ENCODE measurements around the gene EMID1.

The EMID1 gene

DNA sequence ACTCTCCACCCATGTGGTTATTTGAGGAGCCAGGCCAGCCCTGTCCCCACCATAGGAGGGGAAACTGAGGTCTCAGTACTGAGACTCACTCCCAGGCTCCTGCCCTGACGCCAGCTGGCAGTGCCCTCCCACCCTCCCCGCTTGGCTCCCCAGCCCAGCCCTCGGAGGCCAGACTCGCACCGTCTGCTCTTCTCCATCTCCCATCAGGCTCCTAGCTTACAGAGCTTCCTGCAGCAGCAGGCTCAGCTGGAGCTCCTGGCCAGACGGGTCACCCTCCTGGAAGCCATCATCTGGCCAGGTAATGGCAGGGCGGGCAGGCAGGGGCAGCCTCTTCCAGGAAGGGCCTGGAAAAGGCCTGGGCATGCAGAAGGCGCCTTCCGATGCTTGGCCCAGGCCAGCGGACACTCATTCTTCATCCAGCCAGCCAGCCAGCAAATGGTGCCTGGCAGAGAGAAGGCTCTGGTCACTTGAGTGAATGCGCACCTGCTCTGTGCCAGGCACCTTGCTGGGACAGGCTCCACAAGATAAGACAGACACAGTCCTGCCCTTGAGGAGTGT is 49.4 kb downstream of the EMID1 start:
- in situ Hi-C loops (cut with MboI; ENCODE audit: low pct_unique_long_range_greater_than_20kb, low sequenced_read_pairs): no loop called here
- no peak for DNase-seq

DNA sequence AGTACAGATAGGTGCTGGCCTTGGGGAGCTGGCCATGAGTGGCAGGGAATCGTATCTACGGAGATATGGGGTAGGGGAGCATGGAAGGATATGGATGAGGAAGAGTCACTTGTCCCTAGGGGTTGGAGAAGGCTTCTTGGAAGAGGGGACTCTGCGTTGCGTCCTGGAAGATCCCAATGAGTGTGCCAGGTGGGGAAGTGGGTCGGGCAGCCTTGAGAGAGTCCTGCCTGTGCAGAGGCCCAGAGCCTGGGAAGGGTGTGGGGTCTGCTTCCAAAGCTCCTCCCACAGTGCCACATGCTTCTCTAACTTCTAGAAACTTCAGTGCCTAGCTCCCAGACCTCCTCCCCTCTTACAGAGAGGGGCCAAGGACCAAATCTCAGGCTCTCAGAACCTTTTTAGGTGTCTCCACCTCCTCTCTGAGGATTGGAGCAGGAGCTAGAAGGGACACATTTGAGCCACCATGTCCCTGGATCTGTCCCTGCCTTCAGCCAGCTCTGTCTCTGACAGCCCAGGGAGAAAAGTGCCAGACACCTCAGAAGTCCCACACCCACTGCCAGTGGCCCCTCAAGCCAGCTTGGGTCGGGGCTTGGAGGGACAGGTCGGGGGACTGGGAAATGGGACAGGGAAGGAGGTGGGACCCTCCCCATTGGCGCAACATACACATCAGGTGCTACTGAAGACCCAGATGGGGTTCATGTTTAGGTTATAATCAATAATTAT is 51.1 kb downstream of the EMID1 start:
- in situ Hi-C loops (cut with MboI; ENCODE audit: low pct_unique_long_range_greater_than_20kb, low sequenced_read_pairs): no loop called here
- no peak for DNase-seq

DNA sequence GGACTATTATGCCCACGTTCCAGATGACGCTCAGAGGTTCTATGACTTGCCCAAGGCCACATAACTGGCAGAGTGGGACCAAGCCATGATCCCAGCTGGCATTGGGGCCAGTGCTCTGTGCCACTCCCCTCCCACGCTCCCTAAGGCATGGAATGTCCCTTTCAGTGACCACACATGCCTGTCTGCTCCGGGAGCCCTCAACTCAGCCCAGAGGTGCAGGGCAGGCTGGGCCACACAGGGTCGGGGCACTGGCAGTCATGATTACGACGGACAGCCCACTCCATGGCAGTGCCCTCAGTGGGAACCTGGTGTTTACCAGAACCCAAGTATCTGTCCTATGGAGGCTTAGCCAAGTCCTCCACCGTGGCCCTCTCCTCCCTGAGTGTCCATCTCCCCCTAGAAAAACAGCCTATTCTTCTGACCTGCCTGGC is 52.1 kb downstream of the EMID1 start:
- in situ Hi-C loops (cut with MboI; ENCODE audit: low pct_unique_long_range_greater_than_20kb, low sequenced_read_pairs): no loop called here

DNA sequence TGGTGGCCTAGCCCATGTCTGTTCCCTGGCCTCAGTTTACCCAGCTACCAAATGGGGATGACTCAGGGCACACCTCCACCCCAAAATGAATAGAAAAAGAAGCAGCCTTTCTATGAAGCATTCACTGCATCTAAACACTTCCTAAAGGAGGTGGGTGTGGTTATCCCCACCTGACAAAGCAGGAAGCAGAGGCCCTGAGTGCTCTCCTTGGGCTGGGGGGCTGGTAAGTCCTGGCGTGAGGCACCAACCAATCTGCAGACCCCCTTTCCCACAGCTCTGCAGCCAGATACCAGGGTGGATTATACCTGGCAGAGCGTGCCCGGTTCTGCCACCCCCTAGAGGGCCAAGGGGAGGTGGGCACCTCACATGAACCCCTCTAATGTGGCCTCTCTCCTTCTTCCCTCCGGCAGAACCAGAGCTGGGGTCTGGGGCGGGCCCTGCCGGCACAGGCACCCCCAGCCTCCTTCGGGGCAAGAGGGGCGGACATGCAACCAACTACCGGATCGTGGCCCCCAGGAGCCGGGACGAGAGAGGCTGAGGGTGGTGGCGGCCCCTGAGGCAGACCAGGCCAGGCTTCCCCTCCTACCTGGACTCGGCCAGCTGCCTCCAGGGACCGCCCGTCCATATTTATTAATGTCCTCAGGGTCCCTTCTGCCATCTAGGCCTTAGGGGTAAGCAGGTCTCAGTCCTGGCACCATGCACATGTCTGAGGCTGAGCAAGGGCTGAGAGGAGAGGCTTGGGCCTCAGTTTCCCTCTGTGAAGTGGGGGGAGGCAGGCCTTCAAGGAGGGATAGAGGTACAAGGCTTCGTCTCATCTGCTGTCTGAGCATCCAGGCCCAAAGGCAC is 52.9 kb downstream of the EMID1 start:
- DNase-seq: no peak
- in situ Hi-C loops (cut with MboI; ENCODE audit: low pct_unique_long_range_greater_than_20kb, low sequenced_read_pairs): no loop called here

More for the DNA sequence above, 52.1 kb downstream of the EMID1 start:
- DNase-seq: no peak

DNA sequence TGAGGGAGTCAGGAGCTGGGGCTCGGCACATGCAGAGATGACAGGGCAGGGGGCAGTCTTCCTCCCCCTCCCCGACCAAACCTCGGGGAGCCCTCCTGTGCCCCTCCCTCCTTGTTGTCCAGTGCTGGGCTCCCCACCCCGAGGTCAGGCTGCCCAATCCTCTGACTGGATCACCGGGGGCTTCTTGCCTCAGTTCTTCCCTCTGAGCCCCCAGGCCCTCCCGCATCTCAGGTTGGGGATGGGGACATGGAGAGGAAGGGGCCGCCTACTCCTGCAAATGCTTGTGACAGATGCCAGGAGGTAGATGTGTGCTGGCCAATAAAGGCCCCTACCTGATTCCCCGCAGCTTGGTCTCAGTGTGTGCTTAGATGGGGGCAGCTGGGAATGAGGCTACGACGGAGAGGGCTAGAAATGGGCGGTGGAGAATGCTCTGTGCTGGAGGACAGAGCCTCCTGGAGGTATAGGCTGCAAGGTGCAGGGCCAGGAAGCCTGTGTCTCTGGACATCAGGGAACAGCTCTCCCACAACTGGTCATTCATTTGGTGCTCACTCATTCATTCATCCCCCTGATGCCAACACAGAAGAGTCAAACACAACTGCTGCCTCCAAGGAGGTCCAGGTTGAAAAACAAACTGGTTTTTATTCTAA is 53.7 kb downstream of the EMID1 start:
- no peak for DNase-seq
- in situ Hi-C loops (cut with MboI; ENCODE audit: low pct_unique_long_range_greater_than_20kb, low sequenced_read_pairs): no loop called here

DNA sequence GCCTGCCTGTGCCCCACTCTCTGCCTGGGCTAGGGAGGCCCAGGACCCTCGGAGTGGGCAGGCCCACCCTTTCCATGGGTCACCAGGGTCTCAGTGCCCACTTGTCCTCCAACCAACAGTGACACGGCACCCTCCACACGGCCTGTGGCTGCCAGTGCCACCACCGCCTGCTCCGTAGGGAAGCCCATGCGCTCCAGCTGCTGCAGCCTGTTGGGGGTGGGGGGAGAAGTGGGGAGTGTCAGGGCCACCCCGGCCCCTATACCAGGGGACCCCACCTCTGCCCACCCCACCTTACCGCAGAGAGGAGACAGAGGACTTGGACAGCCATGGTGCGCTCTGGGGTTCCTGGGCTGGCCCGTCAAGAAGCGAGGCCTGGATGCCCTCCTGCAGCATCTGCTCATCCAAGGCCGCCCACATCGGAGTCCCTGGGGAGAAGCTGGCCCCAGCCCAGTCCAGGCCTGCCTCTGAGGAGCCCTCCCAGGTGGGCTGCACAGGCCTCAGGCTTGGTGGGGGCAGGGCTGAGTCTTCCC is 54.4 kb downstream of the EMID1 start:
- in situ Hi-C loops (cut with MboI; ENCODE audit: low pct_unique_long_range_greater_than_20kb, low sequenced_read_pairs): no loop called here
- no peak for DNase-seq

DNA sequence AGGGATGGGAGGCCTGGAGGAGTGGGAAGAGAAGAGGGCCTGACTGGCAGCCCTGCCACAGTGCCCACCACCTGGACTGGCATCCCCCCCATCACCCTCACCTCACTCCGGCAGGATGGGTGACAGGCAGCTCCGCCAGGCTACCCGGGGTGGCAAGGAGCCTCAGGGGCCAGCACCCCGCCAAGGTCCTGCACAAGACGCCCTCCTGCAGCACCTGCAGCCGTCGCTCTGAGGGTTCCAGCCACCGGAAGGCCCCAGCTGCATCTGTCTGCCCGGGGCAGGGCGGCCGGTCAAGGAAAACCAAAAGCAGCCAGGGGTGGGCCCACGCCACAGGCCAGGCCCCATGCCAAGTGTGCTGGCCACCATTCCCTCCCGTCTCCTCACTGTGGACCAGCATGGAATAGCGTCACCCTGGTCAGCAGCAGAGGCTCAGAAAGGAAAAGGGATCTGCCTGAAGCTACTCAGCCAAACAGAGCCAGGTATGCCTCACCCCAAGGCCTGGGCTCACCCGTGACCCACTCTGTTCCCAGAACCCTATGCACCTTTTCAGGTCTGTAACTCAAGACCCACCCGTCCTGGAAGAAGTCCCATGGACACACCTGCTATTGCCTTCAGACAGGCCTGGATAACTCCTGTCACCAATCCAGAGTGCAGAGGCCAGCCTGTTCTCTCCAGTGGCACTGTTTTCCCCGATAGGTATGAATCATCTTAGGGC is 55.1 kb downstream of the EMID1 start:
- DNase-seq: no peak
- in situ Hi-C loops (cut with MboI; ENCODE audit: low pct_unique_long_range_greater_than_20kb, low sequenced_read_pairs): no loop called here

DNA sequence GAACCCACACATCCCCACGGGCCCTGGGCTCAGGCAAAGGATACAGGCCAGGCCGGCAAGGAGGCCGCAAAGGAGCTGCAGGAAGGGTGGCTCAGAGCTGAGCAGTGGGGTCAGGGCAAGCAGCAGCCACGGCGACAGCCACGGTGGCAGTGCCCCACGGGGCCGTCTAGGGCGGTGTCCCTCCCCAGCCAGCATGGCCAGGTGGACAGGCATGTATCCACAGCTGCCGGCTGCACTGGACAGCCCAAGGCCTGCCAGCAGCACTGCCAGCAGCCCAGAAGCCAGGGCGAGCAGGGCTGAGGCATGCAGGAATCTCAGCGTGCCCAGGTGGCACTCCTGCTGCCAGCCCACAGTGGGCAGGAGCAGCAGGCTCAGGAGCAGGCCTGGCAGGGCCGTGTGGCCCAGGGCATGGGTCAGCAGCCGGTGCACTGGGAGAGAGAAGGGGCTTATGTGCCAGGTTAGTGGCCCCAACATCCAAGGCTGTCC is 58.1 kb downstream of the EMID1 start:
- DNase-seq: no peak
- in situ Hi-C loops (cut with MboI; ENCODE audit: low pct_unique_long_range_greater_than_20kb, low sequenced_read_pairs): no loop called here

DNA sequence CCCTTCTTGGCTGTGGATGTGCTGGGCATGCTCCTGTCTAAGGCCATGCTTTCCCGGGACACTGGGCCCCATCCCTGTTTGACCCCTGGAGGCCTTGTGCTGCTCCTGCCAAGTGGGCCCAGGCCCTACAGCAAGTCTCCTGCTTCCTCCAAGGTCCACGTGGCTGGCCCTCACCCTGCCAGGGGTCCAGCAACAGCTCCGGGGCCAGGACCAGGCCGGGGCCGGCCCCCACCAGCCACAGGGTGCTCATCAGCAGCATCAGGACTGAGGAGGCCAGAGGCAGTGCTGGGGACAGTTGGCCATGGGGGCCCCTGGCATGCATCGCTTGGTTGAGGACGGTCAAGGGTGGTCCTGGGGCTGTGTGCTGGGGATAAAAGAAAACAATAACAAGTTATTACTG is 59.6 kb downstream of the EMID1 start:
- no peak for DNase-seq
- in situ Hi-C loops (cut with MboI; ENCODE audit: low pct_unique_long_range_greater_than_20kb, low sequenced_read_pairs): no loop called here

DNA sequence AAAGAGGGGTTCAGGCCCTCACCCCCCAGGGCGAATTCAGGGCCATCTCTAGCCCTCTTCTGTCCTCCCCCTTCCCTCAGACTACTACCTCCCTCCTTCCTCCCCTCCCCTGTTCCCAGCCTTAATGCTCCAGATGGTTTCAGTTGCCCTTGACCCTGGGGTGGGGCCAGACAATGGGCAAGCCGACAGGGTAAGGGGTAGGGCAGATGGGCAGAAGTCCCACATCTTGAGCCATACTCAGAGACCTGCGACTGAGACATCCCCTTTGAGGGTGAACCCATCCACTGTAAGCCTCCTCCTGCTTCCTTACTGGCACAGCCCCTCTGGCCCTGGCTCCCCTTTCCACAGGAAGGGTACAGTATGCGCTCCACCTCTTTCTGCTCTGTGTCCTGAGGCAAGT is 60.2 kb downstream of the EMID1 start:
- no peak for DNase-seq
- in situ Hi-C loops (cut with MboI; ENCODE audit: low pct_unique_long_range_greater_than_20kb, low sequenced_read_pairs): no loop called here

DNA sequence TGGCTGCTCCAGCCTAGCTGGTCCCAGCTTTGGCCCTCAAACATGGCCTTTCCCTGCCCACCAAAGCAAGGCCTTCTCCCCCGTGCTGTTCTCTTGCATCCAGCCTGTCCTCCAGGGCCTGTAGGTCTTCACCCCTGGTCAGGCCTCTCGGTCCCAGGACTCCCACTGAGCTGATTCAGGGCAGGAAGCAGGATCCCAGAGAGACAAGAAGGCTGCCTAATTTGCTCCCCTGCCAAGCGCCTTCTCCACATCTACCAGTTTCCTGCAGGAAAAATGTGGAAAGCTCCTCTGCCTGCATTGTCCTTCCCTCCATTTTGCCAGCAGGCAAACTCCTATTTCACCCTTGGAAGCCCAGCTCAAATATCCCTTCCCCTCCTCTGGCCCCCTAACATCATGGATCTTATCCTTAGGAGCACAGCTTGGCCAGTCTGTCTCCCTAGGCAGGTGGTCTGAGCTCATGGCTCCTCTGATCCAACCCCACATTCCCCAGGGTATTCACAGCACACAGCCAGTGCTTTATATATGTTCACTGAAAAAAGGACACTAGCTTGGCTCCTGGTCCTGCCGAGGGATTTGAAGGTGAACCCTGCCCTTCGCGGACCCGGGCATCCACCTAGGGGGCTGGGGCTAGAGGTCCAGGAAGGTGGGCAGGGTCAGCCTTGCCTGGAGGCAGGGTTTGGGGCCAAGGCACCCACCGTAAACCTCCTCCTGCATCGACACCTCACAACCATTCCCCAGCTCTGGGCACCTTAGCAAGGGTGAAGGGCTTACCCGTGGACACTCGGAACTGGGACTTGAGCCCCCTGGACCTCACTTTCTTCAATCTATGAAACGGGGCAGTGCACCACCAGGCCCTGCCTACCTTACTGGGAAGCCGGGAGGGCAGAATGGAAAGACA is 61.1 kb downstream of the EMID1 start:
- no peak for DNase-seq
- in situ Hi-C loops (cut with MboI; ENCODE audit: low pct_unique_long_range_greater_than_20kb, low sequenced_read_pairs): no loop called here

DNA sequence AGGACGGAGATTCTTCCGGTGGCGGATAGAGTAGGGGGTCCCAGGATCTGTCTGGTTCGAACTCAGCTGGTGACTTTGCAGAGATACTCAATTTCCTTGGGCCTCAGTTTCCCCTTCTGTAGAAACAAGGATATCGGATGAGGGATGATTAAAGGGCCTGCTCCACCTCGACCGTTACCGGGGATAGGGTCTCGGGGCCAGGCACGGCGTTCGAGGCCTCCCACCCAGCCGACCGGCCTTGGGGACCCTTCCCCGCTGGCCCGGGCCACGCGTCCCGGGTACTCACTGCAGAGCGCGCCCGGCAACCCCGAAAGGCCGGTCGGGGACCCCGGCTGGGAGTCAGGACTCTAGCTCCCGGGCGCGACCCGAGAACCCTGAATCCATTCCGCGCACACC is 61.8 kb downstream of the EMID1 start:
- peak; percentile 12 for DNase-seq
- in situ Hi-C loops (cut with MboI; ENCODE audit: low pct_unique_long_range_greater_than_20kb, low sequenced_read_pairs): no loop called here

DNA sequence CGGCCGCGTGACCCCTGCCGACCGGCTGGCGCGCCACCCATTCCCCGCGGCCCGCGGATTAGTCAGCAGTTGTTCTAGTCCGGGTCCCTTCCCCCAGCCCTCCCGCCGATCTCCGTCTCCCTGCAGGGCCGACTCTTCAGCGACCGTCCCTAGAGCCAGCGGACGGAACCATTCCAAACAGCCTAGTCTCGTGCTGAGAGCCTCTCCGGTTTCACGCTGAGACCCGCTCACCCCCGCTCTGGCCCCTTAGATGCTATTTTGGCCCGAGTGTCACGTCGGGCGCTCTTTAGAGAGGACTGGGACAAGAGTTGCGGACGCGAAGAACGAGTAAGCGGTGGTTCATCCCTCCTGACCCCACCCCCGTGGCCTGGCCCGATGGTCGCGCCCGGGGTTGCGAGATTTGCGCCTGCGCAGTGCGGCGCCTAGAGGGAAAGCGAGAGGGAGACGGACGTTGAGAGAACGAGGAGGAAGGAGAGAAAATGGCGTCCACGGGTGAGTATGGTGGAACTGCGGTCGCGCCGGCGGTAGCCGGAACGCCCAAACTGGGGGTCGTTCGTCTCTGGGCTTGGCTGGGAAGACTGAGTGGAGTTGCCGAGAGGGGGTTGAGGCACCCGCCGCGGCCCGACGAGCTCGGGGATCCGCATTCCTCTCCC is 62.3 kb downstream of the EMID1 start, which contains the start of the genes EWSR1 and RHBDD3:
Gene EWSR1 (plus strand): TSS at position 411 of the 653 bp plus-strand sequence. CDS start 69 bp downstream, at position 480.
Gene RHBDD3 (minus strand): TSS at position 124 of the 653 bp plus-strand sequence. CDS start 2,355 bp downstream, outside the sequence.
- peak; percentile 93 for DNase-seq
- in situ Hi-C loops (cut with MboI; ENCODE audit: low pct_unique_long_range_greater_than_20kb, low sequenced_read_pairs): no loop called here

DNA sequence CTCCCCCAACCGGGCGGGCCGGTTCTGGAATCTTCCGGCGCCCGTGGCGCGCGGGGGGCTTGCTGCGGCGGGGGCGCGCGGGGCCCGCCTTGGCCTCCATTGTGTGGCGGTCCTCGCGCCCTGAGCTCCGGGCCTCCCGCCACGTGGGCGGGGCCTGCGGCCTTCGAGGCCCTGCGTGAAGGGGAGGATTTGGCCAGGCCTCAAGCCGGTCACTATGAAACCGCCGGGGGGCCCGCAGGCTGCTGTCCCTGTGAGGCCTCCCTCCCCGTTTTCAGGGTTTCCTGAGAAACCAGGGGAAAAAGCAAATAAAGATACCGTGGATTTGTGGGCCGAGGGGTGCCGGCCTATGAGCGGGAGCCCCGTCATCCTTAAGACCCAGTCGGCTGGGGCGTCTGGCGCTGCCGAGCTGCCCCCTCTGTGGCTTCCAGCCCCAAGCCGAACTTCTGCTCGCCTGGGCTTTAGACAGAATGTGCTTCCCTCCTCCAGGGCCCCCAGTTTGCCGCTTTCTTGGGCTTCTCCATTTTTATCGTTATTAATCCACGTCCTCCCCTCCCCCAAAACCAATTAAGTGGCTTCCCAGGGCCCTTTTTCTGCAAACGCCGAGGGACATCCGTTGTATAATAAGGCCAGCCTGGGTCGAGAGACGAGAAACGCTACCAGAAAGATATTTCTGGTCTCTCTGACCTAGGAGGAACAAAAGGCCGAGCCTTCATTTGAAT is 63.0 kb downstream of the EMID1 start:
- in situ Hi-C loops (cut with MboI; ENCODE audit: low pct_unique_long_range_greater_than_20kb, low sequenced_read_pairs): no loop called here
- DNase-seq: peak; percentile 41

DNA sequence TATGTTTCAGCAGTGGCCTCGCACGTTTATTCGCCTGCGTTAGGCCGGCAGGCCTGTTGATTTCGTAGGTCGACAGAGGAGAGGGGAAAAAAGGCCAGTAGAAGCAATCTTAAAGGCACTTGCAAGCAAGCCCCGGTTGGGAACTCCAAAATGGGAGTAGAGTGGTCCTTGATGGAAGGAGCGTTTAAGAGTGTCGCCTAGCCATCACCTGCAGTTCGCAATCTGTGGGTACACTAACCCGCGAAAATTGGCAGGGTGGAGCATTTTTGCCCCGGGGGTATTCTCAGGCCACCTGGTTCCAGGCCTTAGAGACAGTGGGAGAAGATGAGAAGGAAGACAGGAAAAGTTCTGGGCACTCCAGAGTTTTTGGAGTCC is 63.5 kb downstream of the EMID1 start:
- in situ Hi-C loops (cut with MboI; ENCODE audit: low pct_unique_long_range_greater_than_20kb, low sequenced_read_pairs): no loop called here
- peak; percentile 13 for DNase-seq

DNA sequence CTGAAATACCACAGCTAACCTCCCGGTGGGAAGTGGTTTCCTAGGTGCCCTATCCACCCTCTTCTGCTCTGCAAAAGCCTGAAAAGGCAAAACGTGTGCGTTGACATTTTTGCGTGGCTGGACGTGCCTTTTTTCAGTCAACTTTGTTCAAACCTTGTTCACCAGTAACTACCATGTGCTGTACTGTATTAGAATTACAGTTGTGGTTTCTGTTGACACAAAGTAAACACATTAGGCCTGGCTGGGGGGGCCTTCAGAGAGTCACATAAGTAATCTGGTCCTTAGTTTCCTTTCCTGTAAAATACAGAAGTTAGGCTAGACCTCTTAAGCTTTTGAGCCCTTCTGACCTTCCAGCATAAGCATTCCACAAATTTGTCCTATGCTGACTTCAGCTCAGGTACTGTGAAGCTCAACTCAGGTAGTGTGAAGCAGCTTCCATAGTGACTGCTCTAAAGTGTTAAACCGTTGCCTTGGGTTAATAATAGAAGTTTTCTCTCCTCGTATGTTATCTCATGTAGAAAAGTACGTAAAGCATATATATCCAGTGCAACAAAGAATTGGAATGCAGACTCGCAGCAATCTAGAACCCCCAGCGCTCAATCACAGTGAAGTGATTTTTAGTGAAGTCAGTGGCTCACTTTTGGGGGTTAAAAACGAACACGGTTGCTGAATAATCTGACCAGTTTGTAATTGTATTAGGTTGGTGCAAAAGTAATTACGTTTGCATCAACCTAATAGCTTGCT is 64.2 kb downstream of the EMID1 start:
- DNase-seq: peak; percentile 15
- in situ Hi-C loops (cut with MboI; ENCODE audit: low pct_unique_long_range_greater_than_20kb, low sequenced_read_pairs): no loop called here

Data from KBM-7 (cell line).